ENCODE measurements around the gene TMEM30B.

DNA sequence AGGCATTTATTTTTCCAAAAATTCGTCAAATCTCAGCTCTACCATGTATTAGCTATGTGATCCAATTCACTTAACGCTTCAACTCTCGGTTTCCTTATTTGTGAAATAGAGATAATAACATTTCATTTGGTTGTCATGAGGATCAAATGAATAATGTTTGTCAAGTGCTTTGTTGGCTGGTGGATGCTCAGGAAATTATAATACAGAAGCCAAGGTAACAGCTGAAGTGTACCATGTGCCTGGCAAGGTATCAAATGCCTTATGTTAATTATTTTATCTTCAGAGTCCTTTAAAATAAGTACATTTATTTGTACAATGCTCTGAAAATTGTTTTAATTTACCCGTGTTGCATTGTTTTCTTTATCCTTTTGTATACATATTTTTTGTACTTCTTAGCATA, 34.2 kb upstream of the TMEM30B start:
- no peak for TF ChIP-seq POLR2A (IDR thresholded peaks at IDR 0.05)
- TF ChIP-seq, protein P1, sequence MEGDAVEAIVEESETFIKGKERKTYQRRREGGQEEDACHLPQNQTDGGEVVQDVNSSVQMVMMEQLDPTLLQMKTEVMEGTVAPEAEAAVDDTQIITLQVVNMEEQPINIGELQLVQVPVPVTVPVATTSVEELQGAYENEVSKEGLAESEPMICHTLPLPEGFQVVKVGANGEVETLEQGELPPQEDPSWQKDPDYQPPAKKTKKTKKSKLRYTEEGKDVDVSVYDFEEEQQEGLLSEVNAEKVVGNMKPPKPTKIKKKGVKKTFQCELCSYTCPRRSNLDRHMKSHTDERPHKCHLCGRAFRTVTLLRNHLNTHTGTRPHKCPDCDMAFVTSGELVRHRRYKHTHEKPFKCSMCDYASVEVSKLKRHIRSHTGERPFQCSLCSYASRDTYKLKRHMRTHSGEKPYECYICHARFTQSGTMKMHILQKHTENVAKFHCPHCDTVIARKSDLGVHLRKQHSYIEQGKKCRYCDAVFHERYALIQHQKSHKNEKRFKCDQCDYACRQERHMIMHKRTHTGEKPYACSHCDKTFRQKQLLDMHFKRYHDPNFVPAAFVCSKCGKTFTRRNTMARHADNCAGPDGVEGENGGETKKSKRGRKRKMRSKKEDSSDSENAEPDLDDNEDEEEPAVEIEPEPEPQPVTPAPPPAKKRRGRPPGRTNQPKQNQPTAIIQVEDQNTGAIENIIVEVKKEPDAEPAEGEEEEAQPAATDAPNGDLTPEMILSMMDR (IDR thresholded peaks at IDR 0.05 in 4 of 5, conservative IDR thresholded peaks at IDR 0.05 in 1 of 5): no peak
